ENCODE results near the gene ZNF2.

The ZNF2 gene

GRCh38 chr2:95165371-95166064 lies at the start of gene ZNF2:
TSS of gene ZNF2 (plus strand) at chr2:95165809. CDS start at chr2:95176227, 10,418 bp downstream.
- peak; percentile 99 for DNase-seq (ENCODE audit: low read depth)

GRCh38 chr2:95121093-95121406 lies 44.6 kb upstream of the ZNF2 start:
- no peak for DNase-seq (ENCODE audit: low read depth)

DNA sequence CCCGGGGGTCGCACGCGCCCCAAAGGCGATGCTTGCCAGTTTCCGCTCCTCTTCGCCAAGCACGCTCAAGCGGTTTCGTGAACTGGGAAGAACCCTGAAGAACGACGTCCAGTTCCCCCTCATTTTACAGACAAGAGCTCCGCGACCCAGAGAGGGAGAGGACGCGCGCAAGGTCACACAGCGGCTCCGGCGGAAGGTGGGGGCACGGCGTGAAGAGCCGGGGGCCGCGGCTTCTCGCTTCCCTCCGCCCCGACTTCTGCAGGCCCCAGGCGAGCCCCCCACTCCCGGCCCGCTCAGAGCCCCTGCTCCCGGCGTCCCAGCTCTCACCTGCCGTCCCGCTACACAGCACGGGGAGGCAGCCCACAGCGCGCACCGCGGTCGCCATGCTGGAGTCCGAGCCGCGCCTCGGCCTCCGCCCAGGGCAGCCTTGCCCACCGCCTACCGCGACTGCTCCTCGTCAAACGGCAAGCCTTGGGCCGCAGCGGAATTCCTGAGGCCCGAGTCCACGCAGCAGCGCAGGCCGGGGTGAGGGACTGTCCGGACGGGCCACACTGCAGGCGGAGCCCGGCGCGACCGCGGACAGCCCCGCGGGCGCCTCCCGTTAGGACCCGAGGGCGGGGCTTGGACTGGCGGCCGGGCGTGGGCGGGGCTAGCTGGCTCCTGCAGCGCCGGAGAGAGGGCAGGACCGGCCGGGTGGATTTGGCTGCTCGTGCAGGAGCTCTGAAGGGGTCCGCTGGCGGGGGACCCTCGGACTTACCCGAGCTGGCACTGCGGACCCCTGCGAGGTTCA lies 44.0 kb upstream of the ZNF2 start, which contains the start of gene MRPS5:
TSS of gene MRPS5 (minus strand) at position 402 of the 790 bp plus-strand sequence. CDS start at position 385, 17 bp downstream.
- DNase-seq (ENCODE audit: low read depth): peak; percentile 84

- DNase-seq (ENCODE audit: low read depth): no peak
Measured at GRCh38 chr2:95122197-95122551, 43.4 kb upstream of the ZNF2 start.

- no peak for DNase-seq (ENCODE audit: low read depth)
Measured at GRCh38 chr2:95138702-95139101, 26.9 kb upstream of the ZNF2 start.

- no peak for DNase-seq (ENCODE audit: low read depth)
Measured at GRCh38 chr2:95143838-95144237, 21.8 kb upstream of the ZNF2 start.

DNA sequence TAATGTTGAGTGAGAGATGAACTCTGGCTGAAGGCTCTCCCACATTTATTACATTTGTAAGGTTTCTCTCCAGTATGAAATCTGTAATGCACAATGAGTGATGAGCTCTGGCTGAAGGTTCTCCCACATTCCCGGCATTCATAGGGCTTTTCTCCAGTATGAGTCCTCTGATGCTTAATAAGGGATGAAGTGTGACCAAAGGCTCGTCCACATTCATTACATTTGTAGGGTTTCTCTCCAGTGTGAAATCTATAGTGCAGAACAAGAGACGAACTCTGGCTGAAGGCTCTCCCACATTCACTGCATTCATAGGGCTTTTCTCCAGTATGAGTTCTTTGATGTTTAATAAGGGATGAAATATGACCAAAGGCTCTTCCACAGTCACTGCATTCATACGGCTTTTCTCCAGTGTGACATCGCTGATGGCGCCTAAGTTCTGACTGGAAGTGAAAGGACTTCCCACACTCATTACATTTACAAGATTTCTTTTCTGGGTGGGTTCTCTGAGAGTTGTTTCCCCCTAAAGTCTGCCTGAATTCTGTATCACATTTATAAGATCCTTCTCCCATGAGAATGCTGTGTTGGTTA lies 16.1 kb upstream of the ZNF2 start:
- peak; percentile 8 for DNase-seq (ENCODE audit: low read depth)

GRCh38 chr2:95158441-95158840 lies 7.2 kb upstream of the ZNF2 start:
- no peak for DNase-seq (ENCODE audit: low read depth)

GRCh38 chr2:95158891-95159619 lies 6.6 kb upstream of the ZNF2 start:
- DNase-seq (ENCODE audit: low read depth): peak; percentile 60

GRCh38 chr2:95159690-95160449 lies 5.7 kb upstream of the ZNF2 start, which contains the start of gene ZNF514:
TSS of gene ZNF514 (minus strand) at chr2:95159848. CDS start at chr2:95153253, 6,595 bp downstream.
- DNase-seq (ENCODE audit: low read depth): peak; percentile 80

DNA sequence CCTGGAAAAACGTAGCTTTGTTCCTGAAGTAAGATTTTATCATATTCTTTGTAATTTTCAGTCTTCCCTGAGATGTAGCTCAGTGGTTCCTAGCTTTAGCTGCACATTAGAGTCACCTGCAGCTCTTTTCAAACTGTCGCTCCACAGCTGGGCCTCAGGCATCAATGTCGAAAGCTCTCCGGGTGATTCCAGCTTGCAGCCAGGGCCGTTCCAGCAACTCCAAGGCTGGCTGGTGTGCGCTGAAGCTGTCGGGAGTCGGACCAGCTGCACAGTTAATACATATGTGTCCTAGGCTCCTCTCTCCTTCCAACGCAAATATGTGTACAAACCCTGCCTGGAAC lies 609 bp upstream of the ZNF2 start:
- DNase-seq (ENCODE audit: low read depth): no peak

DNA sequence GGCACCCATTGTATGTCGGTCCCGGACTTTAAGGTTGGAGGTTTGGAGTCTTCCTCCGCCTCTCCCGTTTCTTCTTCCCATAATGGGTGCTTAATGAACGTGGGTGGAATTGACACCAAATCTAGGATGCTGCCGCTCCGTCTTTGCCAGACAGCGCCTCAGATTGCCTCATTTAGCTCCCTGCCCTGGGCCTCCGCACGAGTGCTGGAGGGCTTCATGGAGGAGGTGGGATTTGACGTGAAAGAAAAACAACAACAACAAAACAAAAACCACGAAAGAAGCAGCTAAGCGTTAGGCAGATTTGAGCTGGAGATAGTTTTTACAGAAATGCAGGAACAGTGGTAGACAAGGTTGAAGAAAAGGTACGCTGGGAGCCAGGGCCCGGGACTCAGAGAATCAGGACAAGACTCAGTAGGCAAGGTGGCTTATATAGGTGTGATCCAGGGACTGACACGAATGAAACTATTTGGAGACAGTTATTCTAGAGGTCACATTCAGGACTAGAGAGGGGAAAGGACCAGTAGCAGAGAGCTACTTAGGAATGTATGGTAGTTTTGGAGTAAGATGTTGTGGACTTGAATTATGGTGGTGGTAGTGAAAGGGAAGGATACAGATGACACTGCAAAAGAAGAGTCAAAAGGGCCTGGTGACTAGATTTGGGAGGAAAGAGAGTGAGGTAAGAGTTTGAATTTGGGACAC lies 605 bp downstream of the ZNF2 start:
- no peak for DNase-seq (ENCODE audit: low read depth)

DNA sequence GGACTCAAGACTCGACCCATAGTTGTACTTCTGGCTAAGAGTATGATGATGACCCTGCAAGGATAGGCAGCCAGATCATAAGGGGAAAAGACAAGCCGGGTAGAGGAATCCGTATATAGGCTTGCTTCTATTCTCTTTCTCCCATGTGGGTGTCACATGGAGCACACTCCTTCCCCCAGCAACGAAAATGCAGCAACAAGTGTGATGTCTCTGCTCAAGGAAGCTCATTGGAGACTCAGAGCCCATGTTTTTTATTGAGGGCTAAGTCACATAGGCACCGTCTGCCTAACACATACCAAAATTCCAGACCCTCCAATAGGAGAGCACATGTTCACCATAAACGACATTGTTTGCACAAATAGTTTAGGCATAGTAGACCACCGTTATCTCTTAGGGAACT lies 6.3 kb downstream of the ZNF2 start:
- no peak for DNase-seq (ENCODE audit: low read depth)

- peak; percentile 39 for DNase-seq (ENCODE audit: low read depth)
Measured at GRCh38 chr2:95174031-95174542, 8.5 kb downstream of the ZNF2 start.

- DNase-seq (ENCODE audit: low read depth): no peak
Measured at GRCh38 chr2:95179451-95179850, 13.8 kb downstream of the ZNF2 start.

GRCh38 chr2:95181774-95182173 lies 16.2 kb downstream of the ZNF2 start:
- DNase-seq (ENCODE audit: low read depth): no peak

- no peak for DNase-seq (ENCODE audit: low read depth)
Measured at GRCh38 chr2:95185197-95185596, 19.6 kb downstream of the ZNF2 start.

DNA sequence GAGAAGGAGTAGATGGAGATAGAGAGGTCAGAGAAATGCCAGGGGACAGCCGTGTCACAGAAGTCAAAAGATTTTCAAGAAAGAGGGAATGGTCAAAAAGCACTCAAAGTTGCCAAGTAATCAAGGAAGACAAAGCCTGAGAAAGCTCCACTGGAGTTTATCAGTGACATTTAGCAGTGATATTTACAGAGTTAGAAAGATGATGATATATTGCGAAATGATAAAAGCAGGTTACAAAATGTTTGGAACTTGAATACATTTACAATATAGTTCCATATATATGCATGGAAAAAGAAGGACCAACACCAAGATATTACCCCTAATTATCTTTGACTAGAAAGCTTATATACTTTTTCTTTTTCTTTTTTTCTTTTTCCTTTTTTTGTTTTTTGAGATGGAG lies 20.4 kb downstream of the ZNF2 start:
- DNase-seq (ENCODE audit: low read depth): no peak

- peak; percentile 51 for DNase-seq (ENCODE audit: low read depth)
Measured at GRCh38 chr2:95192956-95193355, 27.3 kb downstream of the ZNF2 start.

- DNase-seq (ENCODE audit: low read depth): no peak
Measured at GRCh38 chr2:95203911-95204310, 38.3 kb downstream of the ZNF2 start.

GRCh38 chr2:95204396-95204795 lies 38.8 kb downstream of the ZNF2 start:
- no peak for DNase-seq (ENCODE audit: low read depth)

Measured in ELR (cell line).